WTC11 (cell line): ENCODE data around the gene KRT79. TPM values are rescaled to one million over a fixed set of nuclear protein-coding genes. Genes with fewer than 3 reads are reported as not detected.

Experiments
- ATAC-seq: fragments of 200-7000 bp; cut with Tn5 transposase; 2 replicates; pipeline ENCODE4 v1.10.0; 2021; ENCODE audit warnings: mild to moderate bottlenecking, moderate library complexity
- CTCF ChIA-PET: fragments of 300-600 bp; sonication (Branson Sonifier 250); formaldehyde crosslinking; loops from one replicate; lab custom pipeline; 2021; ENCODE audit warnings: antibody characterized with exemption; lab: Charles Lee
- POLR2A ChIA-PET: fragments of 350-600 bp; sonication (Branson Sonifier 250); formaldehyde crosslinking; loops from one replicate; lab custom pipeline; 2021; ENCODE audit warnings: antibody characterized with exemption; lab: Charles Lee
- DNase-seq: peaks from one replicate; pipeline ENCODE4 v3.0.0; 2021; ENCODE audit warnings: low spot score
- H3K27ac Mint-ChIP-seq: 2 replicates; pipeline ENCODE4 v1.8.0; 2021; ENCODE audit warnings: mixed read lengths
- H3K27me3 Mint-ChIP-seq: 2 replicates; pipeline ENCODE4 v1.8.0; 2021; ENCODE audit warnings: low read depth, mild to moderate bottlenecking, moderate library complexity, mixed read lengths
- H3K36me3 Mint-ChIP-seq: 2 replicates; pipeline ENCODE4 v1.8.0; 2021; ENCODE audit warnings: mixed read lengths
- H3K4me1 Mint-ChIP-seq: 2 replicates; pipeline ENCODE4 v1.8.0; 2022; ENCODE audit warnings: mixed read lengths
- H3K4me3 Mint-ChIP-seq: 2 replicates; pipeline ENCODE4 v1.8.0; 2021; ENCODE audit warnings: mild to moderate bottlenecking, moderate library complexity, mixed read lengths
- H3K9me3 Mint-ChIP-seq: 2 replicates; pipeline ENCODE4 v1.8.0; 2021; ENCODE audit warnings: mixed read lengths
- E2F1 ChIP-seq: sonication (generic); formaldehyde crosslinking; IDR thresholded peaks from 2 replicates; pipeline ENCODE4 v1.8.0; 2022; ENCODE audit warnings: mild to moderate bottlenecking, missing genetic modification reagents
- E2F5 ChIP-seq: sonication (generic); formaldehyde crosslinking; IDR thresholded peaks from 2 replicates; pipeline ENCODE4 v1.8.1; 2022; ENCODE audit warnings: mild to moderate bottlenecking, moderate library complexity, missing genetic modification reagents
- FOXJ3 ChIP-seq: sonication (generic); formaldehyde crosslinking; IDR thresholded peaks from 2 replicates; pipeline ENCODE4 v1.9.0; 2021; ENCODE audit warnings: missing genetic modification reagents, mild to moderate bottlenecking, borderline replicate concordance
- FOXK1 ChIP-seq: sonication (generic); formaldehyde crosslinking; IDR thresholded peaks from 2 replicates; pipeline ENCODE4 v1.8.0; 2022; ENCODE audit warnings: mild to moderate bottlenecking, moderate library complexity, missing genetic modification reagents
- GTF2I ChIP-seq: fragments of 250-450 bp; sonication (Bioruptor Pico); conservative IDR thresholded peaks from 2 replicates; pipeline ENCODE4 v1.4.0; 2021; ENCODE audit warnings: mild to moderate bottlenecking
- HMGA2 ChIP-seq: fragments of 250-450 bp; sonication (Bioruptor Pico); IDR thresholded peaks from 2 replicates; pipeline ENCODE4 v1.4.0; 2021; ENCODE audit warnings: mild to moderate bottlenecking, moderate library complexity
- KAT7 ChIP-seq: sonication (generic); formaldehyde crosslinking; IDR thresholded peaks from 2 replicates; pipeline ENCODE4 v1.8.1; 2023; ENCODE audit warnings: missing genetic modification reagents, mild to moderate bottlenecking, borderline replicate concordance
- NR1H2 ChIP-seq: sonication (generic); formaldehyde crosslinking; IDR thresholded peaks from 2 replicates; pipeline ENCODE4 v1.9.0; 2021; ENCODE audit warnings: mild to moderate bottlenecking, moderate library complexity, missing genetic modification reagents
- NR2C2 ChIP-seq: sonication (generic); formaldehyde crosslinking; IDR thresholded peaks from 2 replicates; pipeline ENCODE4 v1.8.0; 2022; ENCODE audit warnings: mild to moderate bottlenecking, missing genetic modification reagents
- OVOL2 ChIP-seq: fragments of 250-450 bp; sonication (Bioruptor Pico); IDR thresholded peaks from 2 replicates; pipeline ENCODE4 v1.9.0; 2021; ENCODE audit warnings: mild to moderate bottlenecking, borderline replicate concordance
- PREB ChIP-seq: sonication (generic); formaldehyde crosslinking; IDR thresholded peaks from 2 replicates; pipeline ENCODE4 v1.8.1; 2022; ENCODE audit warnings: mild to moderate bottlenecking, missing genetic modification reagents, moderate library complexity, borderline replicate concordance
- SMAD4 ChIP-seq: sonication (generic); formaldehyde crosslinking; IDR thresholded peaks from 2 replicates; pipeline ENCODE4 v1.8.0; 2022; ENCODE audit warnings: mild to moderate bottlenecking, missing genetic modification reagents
- TCF7 ChIP-seq: sonication (generic); formaldehyde crosslinking; IDR thresholded peaks from 2 replicates; pipeline ENCODE4 v1.8.0; 2022; ENCODE audit warnings: mild to moderate bottlenecking, low read depth, missing genetic modification reagents, moderate library complexity
- TEAD4 ChIP-seq: sonication (generic); formaldehyde crosslinking; IDR thresholded peaks from 2 replicates; pipeline ENCODE4 v1.8.0; 2022; ENCODE audit warnings: mild to moderate bottlenecking, missing genetic modification reagents
- ZMAT4 ChIP-seq: fragments of 250-450 bp; sonication (Bioruptor Pico); IDR thresholded peaks from 2 replicates; pipeline ENCODE4 v1.9.0; 2021; ENCODE audit warnings: mild to moderate bottlenecking
- ZNF317 ChIP-seq: sonication (generic); formaldehyde crosslinking; IDR thresholded peaks from 2 replicates; pipeline ENCODE4 v1.8.1; 2023; ENCODE audit warnings: low read depth, mild to moderate bottlenecking, moderate library complexity, missing genetic modification reagents, borderline replicate concordance
- ZNF532 ChIP-seq: fragments of 250-450 bp; sonication (Bioruptor Pico); IDR thresholded peaks from 2 replicates; pipeline ENCODE4 v1.9.0; 2021; ENCODE audit warnings: mild to moderate bottlenecking, borderline replicate concordance
- total RNA-seq: library from RNA; stranded (reverse); gene quantifications from 3 replicates; pipeline ENCODE4 v1.2.3, GENCODE V29; 2021

KRT79 gene
- total RNA-seq, 1 experiment from 2014 or later = not detected

GRCh38 chr12:52835271-52836041, 1.3 kb upstream of the KRT79 start (continued):
- TF ChIP-seq PREB (CRISPR knock-in tag) (no peak), GTF2I (CRISPR knock-in tag) (no peak)

GRCh38 chr12:52834727-52835001, 553 bp upstream of the KRT79 start:
- H3K27ac Mint-ChIP-seq = no peak overlapping the region; the same call in 1 of the 2 replicates
- POLR2A ChIA-PET = no interaction called here
- DNase-seq = no peak
- no peak for ATAC-seq
- peaks cover 2% of the 10 kb centered on the region; the same call in 1 of the 2 replicates for H3K27me3 Mint-ChIP-seq
- no peak overlapping the region for H3K4me3 Mint-ChIP-seq
- H3K4me1 Mint-ChIP-seq = no peaks in the 10 kb centered on the region
- CTCF ChIA-PET = no interaction called here
- TF ChIP-seq ZMAT4 (CRISPR knock-in tag) (no peak), HMGA2 (CRISPR knock-in tag) (no peak), SMAD4 (CRISPR knock-in tag) (no peak), NR2C2 (CRISPR knock-in tag) (no peak), FOXJ3 (CRISPR knock-in tag) (no peak), ZNF317 (CRISPR knock-in tag) (no peak), OVOL2 (CRISPR knock-in tag) (no peak), E2F1 (CRISPR knock-in tag) (no peak), KAT7 (CRISPR knock-in tag) (no peak), NR1H2 (CRISPR knock-in tag) (no peak), TEAD4 (CRISPR knock-in tag) (no peak), TCF7 (no peak), FOXK1 (CRISPR knock-in tag) (no peak)
- H3K36me3 Mint-ChIP-seq = no peaks in the 10 kb centered on the region
- no peaks in the 10 kb centered on the region for H3K9me3 Mint-ChIP-seq

GRCh38 chr12:52832985-52833905, 866 bp downstream of the KRT79 start:
- H3K27me3 Mint-ChIP-seq = peaks cover 2% of the 10 kb centered on the region; the same call in 1 of the 2 replicates
- no peaks in the 10 kb centered on the region for H3K4me1 Mint-ChIP-seq
- H3K36me3 Mint-ChIP-seq = no peaks in the 10 kb centered on the region
- ChIA-PET CTCF (interaction anchor here (1.0 to 1.1 kb wide), 2 partner anchors 32 to 37 kb away, joined by 3 to 4 read pairs; no protein-coding TSS in a partner anchor), POLR2A (no interaction called here)
- H3K9me3 Mint-ChIP-seq = no peaks in the 10 kb centered on the region
- DNase-seq = no peak
- ATAC-seq = no peak
- TF ChIP-seq ZNF532 (CRISPR knock-in tag) (no peak), E2F5 (no peak)
- H3K4me3 Mint-ChIP-seq = no peak overlapping the region
- peak overlapping the region; percentile 9; the same call in 1 of the 2 replicates for H3K27ac Mint-ChIP-seq
